B cell (primary cell): ENCODE results near the gene PAGE2. TPM values are rescaled to one million over a fixed set of nuclear protein-coding genes. Genes with fewer than 3 reads are reported as not detected.

Experiments used
- ATAC-seq: fragments of 200-7000 bp; cut with Tn5 transposase; one replicate; pipeline ENCODE4 v1.10.0; 2021; ENCODE audit warnings: low read depth, mild to moderate bottlenecking, moderate number of reproducible peaks, moderate library complexity
- CTCF ChIA-PET: fragments of 350-600 bp; sonication (Branson Sonifier 250); formaldehyde crosslinking; loops from one replicate; lab custom pipeline; 2021; ENCODE audit warnings: antibody characterized with exemption, inconsistent platforms; lab: Charles Lee
- POLR2A ChIA-PET: fragments of 350-600 bp; sonication (Branson Sonifier 250); formaldehyde crosslinking; loops from one replicate; lab custom pipeline; 2021; ENCODE audit warnings: antibody characterized with exemption; lab: Charles Lee
- DNase-seq: peaks from one replicate; pipeline ENCODE4 v3.0.0; 2013
- H2AFZ ChIP-seq: 2 replicates; pipeline ENCODE4 v1.6.1; 2012; ENCODE audit warnings: mild to moderate bottlenecking, low read depth, low read length; ENCODE audit not compliant: insufficient read depth, poor library complexity, severe bottlenecking
- H3K27ac ChIP-seq, 2 donors: 1 replicate in 1 of 2; 2 replicates in 1 of 2; pipeline ENCODE4 v1.5.1; 2012 to 2013; ENCODE audit warnings: low read length in 2 of 2, mild to moderate bottlenecking in 2 of 2, moderate library complexity in 1 of 2
- H3K27me3 ChIP-seq, 4 experiments: fragments of 200-600 bp in 1 of 4; sonication (generic) in 1 of 4; replicated peaks in 1 of 4; 1 replicate in 2 of 4; 2 replicates in 2 of 4; pipeline versions ENCODE4 v1.6.1 to v1.7.0; 2013 to 2016; ENCODE audit warnings: low read length in 3 of 4, mild to moderate bottlenecking in 2 of 4, mixed read lengths in 1 of 4, moderate library complexity in 1 of 4; ENCODE audit not compliant: insufficient read depth in 4 of 4, control insufficient read depth in 3 of 4; ENCODE audit errors: control extremely low read depth in 1 of 4
- H3K36me3 ChIP-seq, 2 experiments: replicated peaks in 1 of 2; 1 replicate in 1 of 2; 2 replicates in 1 of 2; pipeline versions ENCODE4 v1.6.1 to v1.7.1; 2013; ENCODE audit warnings: low read length in 1 of 2; ENCODE audit not compliant: insufficient read depth in 2 of 2, control insufficient read depth in 1 of 2; ENCODE audit errors: control extremely low read depth in 1 of 2, extremely low read depth in 1 of 2
- H3K4me1 ChIP-seq, 2 donors: fragments of 200-600 bp in 1 of 2; sonication (generic) in 1 of 2; 1 replicate in 1 of 2; 2 replicates in 1 of 2; pipeline versions ENCODE4 v1.5.1 to v1.6.1; 2013 to 2017; ENCODE audit warnings: low read length in 2 of 2; ENCODE audit not compliant: control insufficient read depth in 2 of 2, insufficient read depth in 2 of 2
- H3K4me2 ChIP-seq: replicated peaks from 2 replicates; pipeline ENCODE3; 2012; ENCODE audit warnings: mild to moderate bottlenecking, low read depth, low read length; ENCODE audit not compliant: poor library complexity, severe bottlenecking
- H3K4me3 ChIP-seq, 5 experiments: fragments of 200-600 bp in 1 of 5; sonication (generic) in 1 of 5; 1 replicate in 3 of 5; 2 replicates in 2 of 5; pipeline versions ENCODE4 v1.5.1 to v1.7.0; 2011 to 2016; ENCODE audit warnings: low read length in 4 of 5, mild to moderate bottlenecking in 4 of 5, low read depth in 2 of 5, control low read depth in 1 of 5, moderate library complexity in 1 of 5; ENCODE audit not compliant: insufficient read depth in 1 of 5; ENCODE audit errors: control extremely low read depth in 1 of 5, extremely low read depth in 1 of 5
- H3K79me2 ChIP-seq: fragments of 200-600 bp; sonication (generic); one replicate; pipeline ENCODE4 v1.6.0; 2016; ENCODE audit warnings: low read length; ENCODE audit not compliant: control insufficient read depth, insufficient read depth
- H3K9ac ChIP-seq: fragments of 200-600 bp; sonication (generic); 2 replicates; pipeline ENCODE4 v1.6.1; 2017; ENCODE audit warnings: mild to moderate bottlenecking, low read length, moderate library complexity
- H3K9me3 ChIP-seq, 3 donors: one replicate each; pipeline versions ENCODE4 v1.6.1 to v1.7.1; 2013; ENCODE audit warnings: low read length in 2 of 3; ENCODE audit not compliant: control insufficient read depth in 2 of 3, insufficient read depth in 1 of 3; ENCODE audit errors: control extremely low read depth in 1 of 3
- H4K20me1 ChIP-seq: 2 replicates; pipeline ENCODE4 v1.6.0; 2012; ENCODE audit warnings: mild to moderate bottlenecking, low read length; ENCODE audit not compliant: insufficient read depth, control insufficient read depth, poor library complexity, severe bottlenecking
- H3K27ac Mint-ChIP-seq: one replicate; pipeline ENCODE4 v1.8.0; 2021; ENCODE audit warnings: mixed read lengths
- H3K27me3 Mint-ChIP-seq: one replicate; pipeline ENCODE4 v1.8.0; 2021; ENCODE audit warnings: mixed read lengths
- H3K4me1 Mint-ChIP-seq: one replicate; pipeline ENCODE4 v1.8.0; 2021; ENCODE audit warnings: mixed read lengths
- H3K4me3 Mint-ChIP-seq: one replicate; pipeline ENCODE4 v1.8.0; 2021; ENCODE audit warnings: mixed read lengths
- H3K9me3 Mint-ChIP-seq: one replicate; pipeline ENCODE4 v1.8.0; 2022; ENCODE audit warnings: mixed read lengths; ENCODE audit not compliant: insufficient read depth
- CTCF ChIP-seq: fragments of 200-600 bp; IDR thresholded peaks from one replicate; pipeline ENCODE4 v1.8.0; 2022; ENCODE audit warnings: antibody characterized with exemption, mild to moderate bottlenecking
- EZH2 ChIP-seq: IDR thresholded peaks from 2 replicates; pipeline ENCODE4 v1.6.1; 2012; ENCODE audit warnings: borderline replicate concordance, low read depth, mild to moderate bottlenecking, moderate library complexity, low read length; ENCODE audit not compliant: insufficient read depth, poor library complexity, severe bottlenecking
- WGBS: methylation state at CpG from one replicate; pipeline ENCODE4 v1.1.5; 2013; ENCODE audit warnings: missing lambda C conversion rate; ENCODE audit not compliant: insufficient coverage; 5-methylcytosine and 5-hydroxymethylcytosine counted together
- intact Hi-C: fragments of 100-400 bp; cut with micrococcal nuclease; formaldehyde crosslinking; loops from one replicate; pipeline ENCODE4 v1.10.0; 2022
- polyA plus RNA-seq: library from polyadenylated mRNA; depleted of rRNA; stranded (reverse); fragments of >200 nt; gene quantifications from 2 replicates; pipeline ENCODE4 v1.2.3, GENCODE V29; 2012
- total RNA-seq, 2 donors: library from RNA; stranded (reverse); fragments of 120-200 nt in 1 of 2; gene quantifications; 1 replicate in 1 of 2; 2 replicates in 1 of 2; pipeline versions ENCODE4 v1.2.3 to v1.2.4, GENCODE V29; 2013 to 2022

The PAGE2 gene
- total and polyA plus RNA-seq, 2 donors (not counting 1 experiment from before 2014, with no cell fraction given) = not detected

GRCh38 chrX:55098691-55099090 lies 9.9 kb downstream of the PAGE2 start:
- ChIA-PET CTCF (no interaction called here), POLR2A (no interaction called here)
- H3K4me1 ChIP-seq = no peaks in the 10 kb centered on the region

DNA sequence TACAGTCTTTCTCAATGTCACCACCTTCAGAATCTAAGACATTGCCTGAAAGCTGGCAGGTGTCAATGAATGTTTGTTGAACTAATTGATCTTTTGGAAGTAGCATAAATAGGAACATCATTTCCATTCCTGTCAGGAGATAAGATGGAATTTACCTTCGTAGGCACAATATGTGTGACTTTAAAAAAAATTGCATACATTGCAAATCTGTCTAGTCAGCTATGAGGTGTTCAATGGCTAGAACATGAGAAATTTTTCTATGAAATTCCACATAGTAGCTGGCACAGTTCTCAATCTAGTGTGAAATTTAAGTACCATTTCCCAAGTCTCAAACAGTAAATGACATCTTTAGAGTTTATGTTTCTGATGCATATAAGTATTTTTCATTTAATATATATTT lies 10.3 kb downstream of the PAGE2 start:
- Mint-ChIP-seq H3K4me3 (no peak overlapping the region), H3K9me3 (no peaks in the 10 kb centered on the region), H3K27me3 (peaks cover 3% of the 10 kb centered on the region), H3K27ac (no peak overlapping the region), H3K4me1 (no peaks in the 10 kb centered on the region)
- H2AFZ ChIP-seq = no peak overlapping the region
- no peaks in the 10 kb centered on the region for H4K20me1 ChIP-seq
- WGBS = no CpG with 5 or more reads among the region's 1 CpG
- CTCF ChIA-PET = no interaction called here
- no peak overlapping the region for H3K4me2 ChIP-seq
- TF ChIP-seq EZH2 (no peak), CTCF (no peak)
- intact Hi-C loops = no loop called here
- H3K36me3 ChIP-seq = no peaks in the 10 kb centered on the region
- H3K9me3 ChIP-seq = no peaks in the 10 kb centered on the region
- ATAC-seq (no peak), DNase-seq (no peak)
- no peaks in the 10 kb centered on the region for H3K4me1 ChIP-seq
- H3K27me3 ChIP-seq = peaks cover 0 to 9% (median 1%) of the 10 kb centered on the region in 4 experiments
- POLR2A ChIA-PET = no interaction called here
- H3K27ac ChIP-seq = no peak overlapping the region
- H3K4me3 ChIP-seq = no peak overlapping the region
- H3K79me2 ChIP-seq = no peaks in the 10 kb centered on the region
- no peak overlapping the region for H3K9ac ChIP-seq

More at GRCh38 chrX:55098691-55099090, 9.9 kb downstream of the PAGE2 start:
- Histone ChIP-seq H3K79me2 (no peaks in the 10 kb centered on the region), H4K20me1 (no peaks in the 10 kb centered on the region), H3K4me2 (no peak overlapping the region), H3K9me3 (no peaks in the 10 kb centered on the region), H2AFZ (no peak overlapping the region), H3K27ac (no peak overlapping the region), H3K9ac (no peak overlapping the region), H3K36me3 (no peaks in the 10 kb centered on the region), H3K4me3 (no peak overlapping the region), H3K27me3 (peaks cover 0 to 9% (median 1%) of the 10 kb centered on the region in 4 experiments)
- Mint-ChIP-seq H3K4me3 (no peak overlapping the region), H3K9me3 (no peaks in the 10 kb centered on the region), H3K27ac (no peak overlapping the region), H3K4me1 (no peaks in the 10 kb centered on the region), H3K27me3 (peaks cover 3% of the 10 kb centered on the region)
- DNase-seq (no peak), ATAC-seq (no peak)
- TF ChIP-seq EZH2 = no peak
- intact Hi-C loops = no loop called here
- WGBS = 60% methylated on average over 1 of the region's 2 CpGs
